Suppressor macrophage treated with lipopolysaccharide for 1 hour (primary cell): ENCODE measurements around the gene POLE4.

Source experiments
- DNase-seq, 3 donors: peaks; one replicate each; pipeline ENCODE4 v3.0.0-alpha.2; 2020 to 2022

The POLE4 gene

DNA sequence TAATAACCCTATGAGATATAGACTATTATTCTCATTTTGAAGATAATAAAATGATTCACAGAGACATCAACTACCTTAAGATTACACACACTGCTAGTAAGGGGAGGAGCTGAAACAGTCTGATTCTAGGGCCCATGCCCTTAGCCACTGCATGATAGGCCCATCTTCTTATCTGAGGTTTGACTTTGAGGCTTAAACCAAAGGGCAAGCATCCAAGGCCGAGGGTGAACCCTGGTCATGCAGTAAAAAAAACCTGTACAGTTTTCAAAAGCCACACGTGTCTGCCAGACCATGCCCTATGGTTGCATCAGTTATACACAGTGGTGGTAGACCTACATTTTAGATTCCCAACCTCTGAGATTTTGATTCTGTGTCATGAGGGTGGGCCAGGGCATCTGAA lies 44.8 kb downstream of the POLE4 start:
- DNase-seq, result no peak

DNA sequence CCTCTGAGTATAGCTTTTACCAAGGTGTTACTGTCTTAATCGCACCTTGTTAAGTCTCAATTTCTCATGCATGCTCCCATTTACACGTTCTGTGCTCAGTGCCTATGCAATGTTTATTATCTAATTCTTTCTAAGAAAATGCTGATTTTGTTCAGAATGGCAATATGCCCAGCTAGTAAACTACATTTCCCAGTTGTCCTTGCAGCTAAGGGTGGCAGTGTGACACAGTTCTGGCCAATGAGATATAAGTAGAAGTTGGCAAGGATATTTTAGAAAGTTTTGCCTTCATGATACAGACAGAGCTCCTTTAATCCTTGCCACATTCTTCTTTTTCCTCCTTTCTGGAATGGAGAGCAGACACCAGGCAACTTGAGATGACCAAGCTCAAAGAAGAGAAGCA lies 45.3 kb downstream of the POLE4 start:
- DNase-seq, result no peak

DNA sequence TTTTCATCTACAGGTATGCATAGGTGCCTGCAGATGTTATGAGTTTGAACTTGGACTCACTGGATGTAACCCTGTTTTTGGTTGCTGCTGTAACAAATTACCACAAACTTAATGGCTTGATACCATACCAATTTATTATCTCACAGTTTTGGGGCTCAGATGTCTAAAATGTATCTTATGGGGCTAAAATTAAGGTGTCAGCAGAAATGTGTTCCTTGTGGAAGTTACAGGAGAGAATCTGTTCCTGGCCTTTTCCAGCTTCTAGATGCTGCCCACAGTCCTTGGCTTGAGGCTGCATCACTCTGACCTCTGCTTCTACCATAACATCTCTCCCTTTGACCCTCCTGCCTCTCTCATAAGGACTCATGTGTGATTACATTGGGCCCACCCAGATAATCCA lies 47.6 kb downstream of the POLE4 start:
- no peak for DNase-seq

DNA sequence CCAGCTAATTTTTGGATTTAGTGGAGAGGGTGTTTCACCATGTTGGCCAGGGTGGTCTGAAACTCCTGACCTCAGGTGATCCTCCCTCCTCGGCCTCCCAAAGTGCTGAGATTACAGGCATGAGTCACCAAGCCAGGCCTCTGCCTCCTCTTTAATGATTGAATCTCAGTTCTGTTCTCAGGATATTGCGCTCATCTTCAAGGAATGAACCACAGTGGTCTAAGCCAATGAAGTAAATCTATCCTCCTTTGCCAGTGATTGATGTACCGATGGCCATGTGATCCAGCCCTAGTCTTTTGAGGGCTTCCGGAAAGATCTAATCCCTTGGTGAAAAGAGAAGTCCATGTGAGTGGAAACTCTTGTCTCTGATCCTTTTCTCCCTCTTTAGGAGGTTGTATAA lies 48.6 kb downstream of the POLE4 start:
- DNase-seq, result no peak

DNA sequence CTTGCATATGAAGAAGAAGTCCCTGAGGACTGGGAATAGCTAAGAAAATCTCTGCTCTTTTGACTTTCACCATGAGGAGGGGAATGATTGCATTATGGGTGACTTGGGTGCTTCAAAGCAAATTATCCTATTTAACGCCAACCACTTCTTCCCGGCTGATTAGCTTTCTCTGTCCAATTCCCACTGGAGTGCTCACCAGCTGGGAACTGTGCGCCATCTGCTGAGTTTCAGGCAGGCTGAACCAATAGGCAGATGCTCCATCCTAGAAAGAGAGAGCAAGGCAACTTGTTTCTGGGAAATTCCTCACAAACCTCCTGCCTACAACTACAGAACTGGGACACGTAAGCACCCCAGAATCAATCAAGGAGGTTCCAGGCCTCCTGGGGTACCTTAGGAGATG lies 49.4 kb downstream of the POLE4 start:
- DNase-seq, result no peak

DNA sequence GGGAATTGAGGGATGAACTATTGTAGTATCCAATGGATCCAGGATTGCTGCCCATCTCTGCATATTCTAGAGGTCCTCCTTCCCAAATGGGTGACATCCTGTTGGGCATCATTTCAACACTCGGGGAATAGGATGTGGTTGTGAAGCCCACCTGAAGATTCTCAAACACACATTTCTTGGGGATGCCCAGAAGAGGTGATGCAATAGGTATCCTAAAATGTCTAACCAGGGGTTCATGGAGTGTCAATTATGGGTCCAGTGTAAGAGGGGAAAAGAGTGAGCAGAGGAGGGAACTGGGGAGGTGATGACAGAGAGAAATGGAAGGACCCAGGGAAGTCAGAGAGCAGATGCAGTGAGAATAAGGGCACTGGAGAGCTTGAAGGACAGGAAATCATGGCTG lies 52.1 kb downstream of the POLE4 start:
- no peak for DNase-seq

DNA sequence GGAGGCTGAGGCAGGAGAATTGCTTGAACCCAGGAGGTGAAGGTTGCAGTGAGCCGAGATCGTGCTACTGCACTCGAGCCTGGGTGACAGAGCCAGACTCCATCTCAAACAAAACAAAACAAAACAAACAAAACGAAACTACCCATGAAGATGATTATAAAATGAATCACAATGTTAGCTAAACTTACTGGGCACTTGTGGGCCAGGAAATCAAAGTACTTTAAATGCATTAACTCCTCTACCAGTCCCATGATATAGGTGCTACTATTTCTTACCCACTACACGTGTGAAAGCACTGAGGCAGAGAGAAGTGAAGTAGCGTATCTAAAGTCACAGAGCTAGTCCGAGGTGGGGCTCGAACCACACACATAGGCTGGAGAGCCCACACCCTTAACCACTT lies 53.6 kb downstream of the POLE4 start:
- no peak for DNase-seq

DNA sequence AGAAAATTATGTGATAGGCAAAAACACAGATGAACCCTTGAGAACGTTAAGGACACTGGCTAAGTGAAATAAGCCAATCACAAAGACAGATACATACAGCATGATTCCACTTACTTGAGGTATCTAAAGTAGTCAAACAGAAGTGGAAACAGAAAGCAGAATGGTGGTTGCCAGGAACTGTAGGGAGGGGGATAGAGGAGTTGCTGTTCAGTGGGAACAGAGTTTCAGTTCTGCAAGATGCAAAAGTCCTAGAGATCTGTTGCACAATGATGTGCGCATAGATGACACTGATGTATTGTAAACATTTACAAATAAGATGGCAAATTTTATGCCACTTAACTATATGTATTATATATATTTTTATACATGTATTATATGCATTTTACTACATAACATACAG lies 59.7 kb downstream of the POLE4 start:
- peak; percentile 75 to 91 (median 86) for DNase-seq
